Measurements from ENCODE around the gene ZCCHC3.
A peak's percentile ranks its signal among the peaks of the same experiment; 100 is the strongest.

ZCCHC3 gene

GRCh38 chr20:346640-347316 is 49.4 kb downstream of the ZCCHC3 start, which contains the start of gene NRSN2:
TSS of gene NRSN2 (plus strand) at chr20:347111. CDS start at chr20:349644, 2,533 bp downstream.
- no peak for DNase-seq (ENCODE audit: low read depth)

GRCh38 chr20:347317-347639 is 49.9 kb downstream of the ZCCHC3 start:
- no peak for DNase-seq (ENCODE audit: low read depth)

- peak; percentile 40 for DNase-seq (ENCODE audit: low read depth)
Observed at GRCh38 chr20:347640-348484, 50.5 kb downstream of the ZCCHC3 start.

- no peak for DNase-seq (ENCODE audit: low read depth)
Observed at GRCh38 chr20:348972-349841, 51.8 kb downstream of the ZCCHC3 start.
